ENCODE results near the gene NGDN. TPM values are rescaled to one million over a fixed set of nuclear protein-coding genes. Genes with fewer than 3 reads are reported as not detected.
"Not testable (repeated sequence)": the region's sequence is repeated elsewhere in the genome, so short reads cannot be mapped to it uniquely, and the experiment has no call there.

NGDN gene
- total RNA-seq, 1 donor from 2014 or later, result 47.1 TPM

DNA sequence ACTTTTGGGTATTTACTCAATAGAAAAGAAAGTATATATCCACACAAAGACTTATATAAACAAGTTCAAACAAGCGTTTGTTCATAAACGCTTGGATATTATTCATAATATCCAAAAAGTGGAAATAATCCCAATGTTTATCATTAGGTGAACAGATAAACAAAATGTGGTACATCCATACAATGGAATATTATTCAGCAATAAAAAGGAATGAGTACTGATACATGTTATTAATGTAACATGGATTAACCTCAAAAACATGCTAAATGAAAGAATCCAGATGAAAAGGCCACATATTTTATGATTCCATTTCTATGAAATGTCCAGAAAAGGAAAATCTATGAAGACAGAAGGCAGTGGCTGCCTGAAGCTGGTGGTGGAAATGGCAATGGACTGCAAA is 17.3 kb upstream of the NGDN start:
- no peaks in the 10 kb centered on the region for H3K27me3 ChIP-seq
- no peak for TF ChIP-seq POLR2A (IDR thresholded peaks at IDR 0.05)
- no peak for TF ChIP-seq POLR2AphosphoS5 (IDR thresholded peaks at IDR 0.05; ENCODE audit: insufficient read depth in 1 of 2, low read depth in 1 of 2)
- TF ChIP-seq, protein P1, sequence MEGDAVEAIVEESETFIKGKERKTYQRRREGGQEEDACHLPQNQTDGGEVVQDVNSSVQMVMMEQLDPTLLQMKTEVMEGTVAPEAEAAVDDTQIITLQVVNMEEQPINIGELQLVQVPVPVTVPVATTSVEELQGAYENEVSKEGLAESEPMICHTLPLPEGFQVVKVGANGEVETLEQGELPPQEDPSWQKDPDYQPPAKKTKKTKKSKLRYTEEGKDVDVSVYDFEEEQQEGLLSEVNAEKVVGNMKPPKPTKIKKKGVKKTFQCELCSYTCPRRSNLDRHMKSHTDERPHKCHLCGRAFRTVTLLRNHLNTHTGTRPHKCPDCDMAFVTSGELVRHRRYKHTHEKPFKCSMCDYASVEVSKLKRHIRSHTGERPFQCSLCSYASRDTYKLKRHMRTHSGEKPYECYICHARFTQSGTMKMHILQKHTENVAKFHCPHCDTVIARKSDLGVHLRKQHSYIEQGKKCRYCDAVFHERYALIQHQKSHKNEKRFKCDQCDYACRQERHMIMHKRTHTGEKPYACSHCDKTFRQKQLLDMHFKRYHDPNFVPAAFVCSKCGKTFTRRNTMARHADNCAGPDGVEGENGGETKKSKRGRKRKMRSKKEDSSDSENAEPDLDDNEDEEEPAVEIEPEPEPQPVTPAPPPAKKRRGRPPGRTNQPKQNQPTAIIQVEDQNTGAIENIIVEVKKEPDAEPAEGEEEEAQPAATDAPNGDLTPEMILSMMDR (IDR thresholded peaks at IDR 0.05), result no peak
- H3K4me1 ChIP-seq, result no peaks in the 10 kb centered on the region
- no peak overlapping the region for H3K4me3 ChIP-seq
- intact Hi-C loops (cut with DNase I), result no loop called here
- DNase-seq (ENCODE audit: extremely low spot score in 2 of 2), result no peak
- H3K27ac ChIP-seq, result no peak overlapping the region
- H3K9me3 ChIP-seq, result no peaks in the 10 kb centered on the region
- no peaks in the 10 kb centered on the region for H3K36me3 ChIP-seq

DNA sequence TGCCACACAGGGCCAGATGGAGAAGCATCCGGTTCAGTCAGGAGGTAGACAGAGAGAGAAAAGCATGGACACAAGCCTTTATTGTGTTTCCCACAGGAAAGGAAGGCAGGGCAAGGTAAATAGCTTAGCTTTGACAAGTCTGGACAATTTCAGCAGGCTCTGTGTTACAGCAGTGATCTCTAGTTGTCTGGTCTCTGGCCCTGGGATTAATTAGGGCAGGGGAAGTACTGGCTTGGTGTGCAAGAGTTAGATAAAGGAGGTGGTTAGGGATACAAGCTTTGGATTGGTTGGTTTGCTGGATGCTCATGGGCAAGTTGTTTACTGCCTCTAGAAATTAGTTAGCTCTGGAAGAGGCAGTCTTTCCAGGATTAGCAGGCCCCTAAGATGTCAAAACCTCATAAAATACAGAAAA is 15.1 kb upstream of the NGDN start:
- Histone ChIP-seq H3K4me1 (no peaks in the 10 kb centered on the region), H3K27me3 (no peaks in the 10 kb centered on the region), H3K4me3 (no peak overlapping the region), H3K36me3 (no peaks in the 10 kb centered on the region), H3K27ac (no peak overlapping the region), H3K9me3 (no peaks in the 10 kb centered on the region)
- intact Hi-C loops (cut with DNase I), result no loop called here
- DNase-seq (ENCODE audit: extremely low spot score in 2 of 2), result no peak
- TF ChIP-seq, protein P1 (IDR thresholded peaks at IDR 0.05), result no peak

DNA sequence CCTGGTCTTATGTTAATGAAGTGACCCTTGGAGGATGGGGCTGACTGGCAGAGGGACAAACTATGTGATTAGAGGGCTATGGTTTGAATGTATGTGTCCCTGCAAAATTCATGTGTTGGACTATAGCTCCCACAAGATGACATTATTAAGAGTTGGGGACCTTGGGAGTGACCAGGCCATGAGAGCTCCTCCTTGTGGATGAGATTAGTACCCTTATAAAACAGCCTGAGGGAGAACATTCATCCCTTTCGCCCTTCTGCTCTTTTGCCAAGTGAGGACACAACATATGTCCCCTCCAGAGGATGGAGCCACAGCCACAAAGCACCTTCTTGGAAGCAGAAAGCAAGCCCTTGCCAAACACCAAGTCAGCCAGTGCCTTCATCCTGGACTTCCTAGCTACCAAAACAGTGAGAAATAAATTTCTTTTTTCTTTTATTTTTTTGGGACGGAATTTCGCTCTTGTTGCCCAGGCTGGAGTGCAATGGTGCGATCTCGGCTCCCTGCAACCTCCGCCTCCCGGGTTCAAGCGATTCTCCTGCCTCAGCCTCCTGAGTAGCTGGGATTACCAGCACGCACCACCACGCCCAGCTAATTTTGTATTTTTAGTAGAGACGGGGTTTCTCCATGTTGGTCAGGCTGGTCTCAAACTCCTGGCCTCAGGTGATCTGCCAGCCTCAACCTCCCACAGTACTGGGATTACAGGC is 12.5 kb upstream of the NGDN start:
- H3K4me1 ChIP-seq; DNase-seq (ENCODE audit: extremely low spot score in 2 of 2); H3K36me3 ChIP-seq; H3K4me3 ChIP-seq; H3K9me3 ChIP-seq; intact Hi-C loops (cut with DNase I); H3K27ac ChIP-seq; H3K27me3 ChIP-seq: not testable (repeated sequence)

DNA sequence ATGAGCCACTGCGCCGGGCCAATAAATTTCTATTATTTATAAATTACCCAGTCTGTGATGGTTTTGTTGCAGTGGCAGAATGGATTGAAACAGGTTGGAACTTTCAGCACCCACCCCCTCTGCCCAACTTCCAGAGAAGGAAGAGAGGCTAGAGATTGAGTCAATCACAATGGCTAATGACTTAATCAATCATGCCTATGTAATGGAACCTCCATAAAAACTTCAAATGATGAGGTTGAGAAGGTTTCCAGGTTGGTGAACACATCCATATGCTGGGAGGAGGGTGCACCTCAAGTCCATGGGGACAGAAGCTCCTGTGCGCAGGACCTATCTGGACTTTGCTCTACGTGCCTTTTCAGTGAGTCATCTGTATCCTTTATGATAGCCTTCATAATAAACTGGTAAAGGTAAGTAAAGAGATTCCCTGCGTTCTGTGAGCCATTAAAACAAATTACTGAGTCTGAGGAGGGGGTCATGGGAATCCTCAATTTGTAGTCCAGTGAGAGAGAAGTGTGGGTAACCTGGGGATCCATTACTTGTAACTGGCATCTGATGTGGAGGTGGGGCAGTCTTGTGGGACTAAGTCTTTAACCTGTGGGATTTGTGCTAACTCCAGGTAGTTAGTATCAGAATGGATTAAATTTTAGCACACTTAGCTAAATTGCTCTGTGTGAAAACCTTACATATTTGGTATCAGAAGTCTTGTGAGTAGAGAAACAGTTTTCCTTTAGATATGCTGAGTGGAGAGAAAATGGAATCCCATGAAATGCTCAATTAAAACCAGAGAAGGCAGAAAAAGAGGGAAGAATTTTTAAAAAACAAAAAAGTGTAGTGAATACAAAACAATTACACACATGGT is 11.7 kb upstream of the NGDN start:
- no peak for DNase-seq (ENCODE audit: extremely low spot score in 2 of 2)
- Histone ChIP-seq H3K9me3 (no peaks in the 10 kb centered on the region), H3K4me3 (no peak overlapping the region), H3K27me3 (no peaks in the 10 kb centered on the region), H3K27ac (no peak overlapping the region), H3K36me3 (no peaks in the 10 kb centered on the region), H3K4me1 (no peaks in the 10 kb centered on the region)
- TF ChIP-seq, protein P1 (IDR thresholded peaks at IDR 0.05), result no peak
- TF ChIP-seq POLR2AphosphoS5 (IDR thresholded peaks at IDR 0.05; ENCODE audit: insufficient read depth in 1 of 2, low read depth in 1 of 2) (no peak), POLR2A (IDR thresholded peaks at IDR 0.05) (no peak)
- intact Hi-C loops (cut with DNase I), result no loop called here

DNA sequence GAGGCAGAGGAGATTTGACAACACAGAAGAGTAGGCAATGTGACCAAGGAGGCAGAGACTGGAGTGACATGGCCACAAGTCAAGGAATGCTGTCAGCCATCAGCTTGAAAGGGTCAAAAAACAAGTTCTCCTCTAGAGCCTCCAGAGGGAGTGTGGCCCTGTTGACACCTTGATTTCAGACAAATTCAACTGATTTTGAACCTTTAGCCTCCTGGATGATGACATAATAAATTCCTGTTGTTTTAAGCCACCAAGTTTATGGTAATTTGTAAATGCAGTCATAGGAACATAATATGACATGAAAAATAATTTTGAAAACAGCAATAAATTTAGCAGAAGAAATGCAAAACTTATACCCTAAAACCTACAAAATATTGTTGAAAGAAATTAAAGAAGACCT is 8.5 kb upstream of the NGDN start:
- no peaks in the 10 kb centered on the region for H3K4me1 ChIP-seq
- H3K27ac ChIP-seq, result no peak overlapping the region
- no peaks in the 10 kb centered on the region for H3K36me3 ChIP-seq
- TF ChIP-seq, protein P1 (IDR thresholded peaks at IDR 0.05), result no peak
- TF ChIP-seq POLR2A (IDR thresholded peaks at IDR 0.05) (no peak), POLR2AphosphoS5 (IDR thresholded peaks at IDR 0.05; ENCODE audit: insufficient read depth in 1 of 2, low read depth in 1 of 2) (no peak)
- H3K9me3 ChIP-seq, result no peaks in the 10 kb centered on the region
- no peaks in the 10 kb centered on the region for H3K27me3 ChIP-seq
- H3K4me3 ChIP-seq, result no peak overlapping the region
- no peak for DNase-seq (ENCODE audit: extremely low spot score in 2 of 2)
- intact Hi-C loops (cut with DNase I), result loop anchor here (10.0 kb wide), 1 partner anchor 136 kb away; the partner anchor contains the start of gene PABPN1
